Measurements from ENCODE around the gene FRMD5.

Gene FRMD5

DNA sequence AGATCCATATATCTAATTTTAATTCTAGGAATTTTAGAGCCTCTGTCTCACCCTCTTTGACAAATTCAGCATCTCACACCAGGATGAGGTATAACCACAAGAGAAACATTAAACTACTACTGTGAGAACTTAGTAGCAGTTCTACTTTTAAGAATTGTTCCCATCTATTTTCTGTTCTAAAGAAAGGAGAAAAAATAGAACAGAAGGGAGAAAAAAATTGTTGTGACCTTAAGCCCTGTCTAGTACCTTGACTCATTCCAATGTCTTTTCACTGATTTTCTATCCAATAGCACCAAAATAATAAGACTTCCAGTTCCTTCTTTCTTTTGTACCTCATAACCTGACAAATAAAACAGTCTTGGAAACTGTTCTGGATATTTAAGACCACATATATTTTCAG lies 37.0 kb downstream of the FRMD5 start:
- DNase-seq, result no peak
- H4K20me1 ChIP-seq (ENCODE audit: insufficient read depth, low read length), result no peaks in the 10 kb centered on the region
- H3K9me2 ChIP-seq (replicated peaks; ENCODE audit: insufficient read depth, low read length), result no peaks in the 10 kb centered on the region
- no peaks in the 10 kb centered on the region for H3K4me1 ChIP-seq (ENCODE audit: low read length)
- H3K27me3 ChIP-seq (replicated peaks; ENCODE audit: insufficient read depth, low read length), result no peaks in the 10 kb centered on the region
- H3F3A ChIP-seq (ENCODE audit: insufficient read depth, low read length), result no peaks in the 10 kb centered on the region
- H3K9ac ChIP-seq (ENCODE audit: low read length), result no peak overlapping the region
- no peak overlapping the region for H3K27ac ChIP-seq (ENCODE audit: low read length)
- H3K9me3 ChIP-seq (replicated peaks; ENCODE audit: insufficient read depth, low read length), result no peaks in the 10 kb centered on the region
- no peaks in the 10 kb centered on the region for H3K79me2 ChIP-seq (ENCODE audit: low read length)
- H2AFZ ChIP-seq (ENCODE audit: low read length), result no peak overlapping the region
- H3K36me3 ChIP-seq (replicated peaks; ENCODE audit: insufficient read depth, low read length), result no peaks in the 10 kb centered on the region
- TF ChIP-seq, protein P1, sequence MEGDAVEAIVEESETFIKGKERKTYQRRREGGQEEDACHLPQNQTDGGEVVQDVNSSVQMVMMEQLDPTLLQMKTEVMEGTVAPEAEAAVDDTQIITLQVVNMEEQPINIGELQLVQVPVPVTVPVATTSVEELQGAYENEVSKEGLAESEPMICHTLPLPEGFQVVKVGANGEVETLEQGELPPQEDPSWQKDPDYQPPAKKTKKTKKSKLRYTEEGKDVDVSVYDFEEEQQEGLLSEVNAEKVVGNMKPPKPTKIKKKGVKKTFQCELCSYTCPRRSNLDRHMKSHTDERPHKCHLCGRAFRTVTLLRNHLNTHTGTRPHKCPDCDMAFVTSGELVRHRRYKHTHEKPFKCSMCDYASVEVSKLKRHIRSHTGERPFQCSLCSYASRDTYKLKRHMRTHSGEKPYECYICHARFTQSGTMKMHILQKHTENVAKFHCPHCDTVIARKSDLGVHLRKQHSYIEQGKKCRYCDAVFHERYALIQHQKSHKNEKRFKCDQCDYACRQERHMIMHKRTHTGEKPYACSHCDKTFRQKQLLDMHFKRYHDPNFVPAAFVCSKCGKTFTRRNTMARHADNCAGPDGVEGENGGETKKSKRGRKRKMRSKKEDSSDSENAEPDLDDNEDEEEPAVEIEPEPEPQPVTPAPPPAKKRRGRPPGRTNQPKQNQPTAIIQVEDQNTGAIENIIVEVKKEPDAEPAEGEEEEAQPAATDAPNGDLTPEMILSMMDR (IDR thresholded peaks at IDR 0.05; ENCODE audit: low read length), result no peak
- TF ChIP-seq EZH2 (optimal IDR thresholded peaks at IDR 0.05; ENCODE audit: low read depth, low read length), result no peak
- TF ChIP-seq EZH2phosphoT487 (IDR thresholded peaks at IDR 0.05; ENCODE audit: low read length), result no peak
- no peak overlapping the region for H3K4me3 ChIP-seq (ENCODE audit: low read length)
- H3K4me2 ChIP-seq (ENCODE audit: low read depth, low read length), result no peak overlapping the region

DNA sequence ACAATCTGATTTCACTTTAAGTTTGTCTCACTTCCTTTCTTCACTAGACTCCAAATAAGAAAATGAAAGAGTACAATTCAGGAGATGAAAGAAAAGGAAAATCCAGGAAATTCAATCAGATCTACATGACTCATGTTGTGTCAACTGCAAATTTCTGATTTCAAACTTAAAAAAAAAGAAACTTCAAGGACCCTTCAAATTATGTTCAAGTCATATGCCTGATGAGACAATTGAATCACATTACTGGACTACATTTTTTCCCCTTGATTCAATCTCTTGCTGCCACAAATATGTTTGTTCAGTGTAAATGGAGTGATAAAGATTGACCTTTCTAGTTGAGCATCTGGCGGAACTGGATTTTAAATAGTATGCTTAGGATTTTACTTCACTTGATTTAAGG lies 37.4 kb downstream of the FRMD5 start:
- Histone ChIP-seq H3K9ac (ENCODE audit: low read length) (no peak overlapping the region), H3F3A (ENCODE audit: insufficient read depth, low read length) (no peaks in the 10 kb centered on the region), H3K27ac (ENCODE audit: low read length) (no peak overlapping the region), H2AFZ (ENCODE audit: low read length) (no peak overlapping the region), H3K4me1 (ENCODE audit: low read length) (no peaks in the 10 kb centered on the region), H3K9me2 (replicated peaks; ENCODE audit: insufficient read depth, low read length) (no peaks in the 10 kb centered on the region), H3K36me3 (replicated peaks; ENCODE audit: insufficient read depth, low read length) (no peaks in the 10 kb centered on the region), H3K4me3 (ENCODE audit: low read length) (no peak overlapping the region), H3K9me3 (replicated peaks; ENCODE audit: insufficient read depth, low read length) (no peaks in the 10 kb centered on the region), H3K79me2 (ENCODE audit: low read length) (no peaks in the 10 kb centered on the region), H3K27me3 (replicated peaks; ENCODE audit: insufficient read depth, low read length) (no peaks in the 10 kb centered on the region), H3K4me2 (ENCODE audit: low read depth, low read length) (no peak overlapping the region), H4K20me1 (ENCODE audit: insufficient read depth, low read length) (no peaks in the 10 kb centered on the region)
- DNase-seq, result no peak
- no peak for TF ChIP-seq EZH2phosphoT487 (IDR thresholded peaks at IDR 0.05; ENCODE audit: low read length)
- TF ChIP-seq, protein P1 (IDR thresholded peaks at IDR 0.05; ENCODE audit: low read length), result no peak
- TF ChIP-seq EZH2 (optimal IDR thresholded peaks at IDR 0.05; ENCODE audit: low read depth, low read length), result no peak

DNA sequence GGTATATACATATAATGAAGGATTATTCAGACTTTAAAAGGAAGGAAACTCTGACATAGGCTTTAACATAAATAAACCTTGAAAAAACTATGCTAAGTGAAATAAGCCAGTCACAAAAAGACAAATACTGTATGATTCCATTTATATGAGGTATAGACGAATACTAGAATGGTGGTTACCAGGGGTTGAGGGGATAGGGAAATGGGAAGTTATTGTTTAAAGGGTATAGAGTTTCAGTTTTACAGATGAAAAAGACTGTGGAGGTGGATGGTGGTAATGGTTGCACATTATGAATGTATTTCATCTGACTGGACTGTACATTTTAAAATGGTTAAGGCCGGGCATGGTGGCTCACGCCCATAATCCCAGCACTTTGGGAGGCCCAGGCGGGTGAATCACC lies 41.7 kb downstream of the FRMD5 start:
- Histone ChIP-seq H3K4me2 (ENCODE audit: low read depth, low read length) (no peak overlapping the region), H2AFZ (ENCODE audit: low read length) (no peak overlapping the region), H3K27ac (ENCODE audit: low read length) (no peak overlapping the region)

DNA sequence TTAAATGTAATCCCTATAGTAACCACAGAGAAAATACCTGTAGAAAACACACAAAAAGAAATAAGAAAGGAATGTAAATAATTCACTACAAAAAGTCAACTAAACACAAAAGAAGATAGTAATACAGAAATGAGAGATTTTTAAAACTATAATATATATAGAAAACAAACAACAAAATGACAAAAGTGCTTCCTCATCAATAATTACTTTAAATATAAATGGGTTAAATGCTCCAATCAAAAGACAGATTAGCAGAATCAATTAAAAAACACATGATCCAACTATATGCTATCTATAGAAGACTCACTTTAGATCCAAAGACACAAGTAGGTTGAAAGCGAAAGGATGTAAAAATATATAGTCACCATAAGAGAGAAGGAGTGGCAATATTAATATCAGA lies 45.8 kb downstream of the FRMD5 start:
- no peaks in the 10 kb centered on the region for H3K79me2 ChIP-seq (ENCODE audit: low read length)
- TF ChIP-seq, protein P1 (IDR thresholded peaks at IDR 0.05; ENCODE audit: low read length), result no peak
- no peak for TF ChIP-seq EZH2phosphoT487 (IDR thresholded peaks at IDR 0.05; ENCODE audit: low read length)
- no peak for TF ChIP-seq EZH2 (optimal IDR thresholded peaks at IDR 0.05; ENCODE audit: low read depth, low read length)
- no peak overlapping the region for H3K9ac ChIP-seq (ENCODE audit: low read length)
- no peak overlapping the region for H3K27ac ChIP-seq (ENCODE audit: low read length)
- no peaks in the 10 kb centered on the region for H3K36me3 ChIP-seq (replicated peaks; ENCODE audit: insufficient read depth, low read length)
- H3K9me3 ChIP-seq (replicated peaks; ENCODE audit: insufficient read depth, low read length), result no peaks in the 10 kb centered on the region
- H3K4me1 ChIP-seq (ENCODE audit: low read length), result no peaks in the 10 kb centered on the region
- H2AFZ ChIP-seq (ENCODE audit: low read length), result no peak overlapping the region
- H3K4me2 ChIP-seq (ENCODE audit: low read depth, low read length), result no peak overlapping the region
- H3K4me3 ChIP-seq (ENCODE audit: low read length), result no peak overlapping the region
- no peaks in the 10 kb centered on the region for H3K9me2 ChIP-seq (replicated peaks; ENCODE audit: insufficient read depth, low read length)
- no peaks in the 10 kb centered on the region for H3K27me3 ChIP-seq (replicated peaks; ENCODE audit: insufficient read depth, low read length)
- no peaks in the 10 kb centered on the region for H3F3A ChIP-seq (ENCODE audit: insufficient read depth, low read length)
- DNase-seq, result no peak
- no peaks in the 10 kb centered on the region for H4K20me1 ChIP-seq (ENCODE audit: insufficient read depth, low read length)

More for the DNA sequence above, 41.7 kb downstream of the FRMD5 start:
- Histone ChIP-seq H3K4me3 (ENCODE audit: low read length) (no peak overlapping the region), H3K4me1 (ENCODE audit: low read length) (no peaks in the 10 kb centered on the region), H3F3A (ENCODE audit: insufficient read depth, low read length) (no peaks in the 10 kb centered on the region), H3K9ac (ENCODE audit: low read length) (no peak overlapping the region), H3K9me2 (replicated peaks; ENCODE audit: insufficient read depth, low read length) (no peaks in the 10 kb centered on the region), H3K36me3 (replicated peaks; ENCODE audit: insufficient read depth, low read length) (no peaks in the 10 kb centered on the region), H4K20me1 (ENCODE audit: insufficient read depth, low read length) (no peaks in the 10 kb centered on the region), H3K79me2 (ENCODE audit: low read length) (no peaks in the 10 kb centered on the region), H3K27me3 (replicated peaks; ENCODE audit: insufficient read depth, low read length) (no peaks in the 10 kb centered on the region), H3K9me3 (replicated peaks; ENCODE audit: insufficient read depth, low read length) (no peaks in the 10 kb centered on the region)
- no peak for DNase-seq
- TF ChIP-seq EZH2phosphoT487 (IDR thresholded peaks at IDR 0.05; ENCODE audit: low read length), result no peak

All from MM.1S (cell line).